Skin epidermis (tissue), 12 donors: ENCODE results near the gene SLBP.

Experiments
- H3K27ac ChIP-seq, 21 experiments: fragments of 200-600 bp; sonication (generic) in 11 of 21; one replicate each; pipeline ENCODE4 v1.5.0; 2020; ENCODE audit warnings: mild to moderate bottlenecking in 3 of 21, inconsistent platforms in 2 of 21, moderate library complexity in 2 of 21
- H3K4me3 ChIP-seq, 7 experiments: fragments of 200-600 bp; sonication (generic) in 2 of 7; one replicate each; pipeline ENCODE4 v1.5.0; 2020; ENCODE audit warnings: inconsistent platforms in 2 of 7, mild to moderate bottlenecking in 2 of 7, moderate library complexity in 1 of 7

SLBP gene

GRCh38 chr4:1730532-1731135 is 18.5 kb upstream of the SLBP start:
- Histone ChIP-seq H3K4me3 (no peak overlapping the region), H3K27ac (no peak overlapping the region)

GRCh38 chr4:1728061-1728980 is 16.2 kb upstream of the SLBP start:
- Histone ChIP-seq H3K4me3 (peak overlapping the region in 1 of 7 experiments; percentile 10), H3K27ac (peak overlapping the region in 18 of 21 experiments; percentile 25 to 87 (median 64))

GRCh38 chr4:1727117-1728031 is 15.3 kb upstream of the SLBP start:
- H3K4me3 ChIP-seq = peak overlapping the region in 1 of 7 experiments; percentile 10
- H3K27ac ChIP-seq = peak overlapping the region in 20 of 21 experiments; percentile 25 to 87 (median 65)

GRCh38 chr4:1726146-1726934 is 14.2 kb upstream of the SLBP start:
- Histone ChIP-seq H3K4me3 (no peak overlapping the region), H3K27ac (peak overlapping the region in 18 of 21 experiments; percentile 11 to 87 (median 66))

- H3K27ac ChIP-seq = peak overlapping the region in 2 of 21 experiments; percentile 38 to 67
- no peak overlapping the region for H3K4me3 ChIP-seq
Observed at GRCh38 chr4:1725521-1725920, 13.4 kb upstream of the SLBP start.

GRCh38 chr4:1723131-1723801 is 11.1 kb upstream of the SLBP start:
- Histone ChIP-seq H3K27ac (peak overlapping the region in 19 of 21 experiments; percentile 0 to 97 (median 84)), H3K4me3 (peak overlapping the region in 5 of 7 experiments; percentile 5 to 71 (median 7))

- peak overlapping the region in 20 of 21 experiments; percentile 0 to 97 (median 82) for H3K27ac ChIP-seq
- H3K4me3 ChIP-seq = peak overlapping the region in 5 of 7 experiments; percentile 54 to 79 (median 71)
Observed at GRCh38 chr4:1722551-1723118, 10.5 kb upstream of the SLBP start.

- Histone ChIP-seq H3K4me3 (peak overlapping the region; percentile 54 to 85 (median 71)), H3K27ac (peak overlapping the region in 20 of 21 experiments; percentile 37 to 97 (median 84))
Observed at GRCh38 chr4:1721666-1722550, 9.8 kb upstream of the SLBP start.

GRCh38 chr4:1721003-1721665 is 9.0 kb upstream of the SLBP start, which contains the start of the genes TACC3 and TMEM129:
Gene TACC3 (plus strand): TSS chr4:1721521. CDS start chr4:1723422, 1,901 bp downstream.
Gene TMEM129 (minus strand): TSS chr4:1721323. CDS start chr4:1720837, 486 bp downstream.
- Histone ChIP-seq H3K4me3 (peak within 1 kb of the TSS; percentile 54 to 85 (median 71)), H3K27ac (peak within 1 kb of the TSS; percentile 80 to 97 (median 91))

- Histone ChIP-seq H3K4me3 (peak overlapping the region; percentile 54 to 85 (median 71)), H3K27ac (peak overlapping the region; percentile 80 to 97 (median 91))
Observed at GRCh38 chr4:1720163-1720983, 8.3 kb upstream of the SLBP start.

GRCh38 chr4:1718095-1718850 is 6.2 kb upstream of the SLBP start:
- peak overlapping the region in 7 of 21 experiments; percentile 2 to 62 (median 29) for H3K27ac ChIP-seq
- no peak overlapping the region for H3K4me3 ChIP-seq

- H3K4me3 ChIP-seq = no peak overlapping the region
- peak overlapping the region in 6 of 21 experiments; percentile 2 to 50 (median 29) for H3K27ac ChIP-seq
Observed at GRCh38 chr4:1717129-1718094, 5.3 kb upstream of the SLBP start.
